ENCODE data around the gene ABCG2.
"Not testable (repeated sequence)": the region's sequence is repeated elsewhere in the genome, so short reads cannot be mapped to it uniquely, and the experiment has no call there.

Gene ABCG2

GRCh38 chr4:88109123-88109881, 49.1 kb downstream of the ABCG2 start:
- DNase-seq = no peak

DNA sequence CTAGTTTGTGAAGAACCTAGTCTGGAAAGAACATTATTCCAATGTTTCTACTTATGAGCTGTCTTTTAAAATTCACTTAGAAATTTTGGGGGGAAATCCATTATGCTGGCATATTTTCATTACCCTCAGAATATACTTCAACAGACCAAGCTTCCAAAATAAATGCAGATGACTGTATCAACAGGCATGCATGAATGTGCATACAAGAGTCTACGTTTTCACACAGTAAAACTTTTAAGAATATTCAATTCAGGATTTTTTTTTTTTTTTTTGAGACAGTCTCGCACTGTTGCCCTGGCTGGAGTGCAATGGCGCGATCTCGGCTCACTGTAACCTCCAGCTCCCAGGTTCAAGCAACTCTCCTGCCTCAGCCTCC, 49.7 kb downstream of the ABCG2 start:
- no peak for DNase-seq

- DNase-seq = not testable (repeated sequence)
Measured at GRCh38 chr4:88108108-88108465, 50.4 kb downstream of the ABCG2 start.

DNA sequence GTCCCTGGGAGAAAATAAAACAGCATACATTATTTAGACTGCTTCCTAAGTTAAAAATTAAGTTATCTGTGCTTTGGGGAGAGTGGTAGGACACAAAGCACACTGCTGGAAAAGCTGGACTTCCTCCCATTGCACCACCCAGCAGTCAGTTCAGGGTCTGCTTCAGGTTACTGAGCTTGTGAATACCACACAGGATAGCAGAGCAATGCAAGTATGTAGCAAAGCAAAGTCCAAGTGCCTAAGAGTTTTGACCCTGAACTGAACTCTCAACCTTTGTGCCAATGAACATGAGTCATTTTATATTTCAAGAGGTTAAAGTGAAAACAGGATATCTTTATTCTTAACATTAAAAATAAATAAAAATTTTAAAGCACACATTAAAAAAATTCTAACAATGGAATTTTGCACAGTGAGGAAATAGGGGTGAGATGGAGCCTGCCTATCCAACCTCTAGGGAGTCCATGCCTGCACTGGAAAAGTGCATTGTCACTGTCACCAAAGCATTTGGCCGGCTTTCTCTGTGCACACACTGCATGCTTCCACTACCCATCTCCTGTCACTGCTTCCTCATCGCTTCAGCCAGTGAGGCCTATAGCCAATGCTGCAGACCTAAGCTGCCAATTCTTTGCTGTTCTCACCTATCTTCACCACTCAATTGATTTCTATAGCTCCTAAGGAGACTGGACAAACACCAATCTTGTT, 50.9 kb downstream of the ABCG2 start:
- no peak for DNase-seq

GRCh38 chr4:88106205-88106604, 52.2 kb downstream of the ABCG2 start:
- DNase-seq = no peak

GRCh38 chr4:88104902-88105610, 53.4 kb downstream of the ABCG2 start:
- DNase-seq = peak; percentile 83

DNA sequence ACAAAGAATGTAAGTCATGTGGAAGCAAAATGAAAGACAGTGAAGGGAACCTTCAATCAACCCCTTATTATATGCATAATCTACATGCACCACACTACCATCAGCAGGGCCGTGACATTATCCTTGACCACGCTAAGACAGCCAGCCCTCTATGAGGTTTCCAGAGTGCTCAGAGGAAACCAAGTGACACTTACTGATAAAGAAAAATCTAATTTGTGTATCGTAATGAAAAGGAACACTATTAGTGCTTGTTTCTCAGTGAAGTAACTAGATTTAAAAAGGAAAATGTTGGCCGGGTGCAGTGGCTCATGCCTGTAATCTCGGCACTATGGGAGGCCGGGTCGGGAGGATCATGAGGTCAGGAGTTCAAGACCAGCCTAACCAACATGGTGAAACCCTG, 56.4 kb downstream of the ABCG2 start:
- DNase-seq = no peak

GRCh38 chr4:88101165-88101564, 57.3 kb downstream of the ABCG2 start:
- no peak for DNase-seq

- no peak for DNase-seq
Measured at GRCh38 chr4:88098993-88099752, 59.3 kb downstream of the ABCG2 start.

GRCh38 chr4:88097781-88098180, 60.7 kb downstream of the ABCG2 start:
- DNase-seq = no peak

- DNase-seq = no peak
Measured at GRCh38 chr4:88097301-88097700, 61.1 kb downstream of the ABCG2 start.

- DNase-seq = no peak
Measured at GRCh38 chr4:88093874-88094273, 64.6 kb downstream of the ABCG2 start.

- DNase-seq = no peak
Measured at GRCh38 chr4:88091378-88091777, 67.1 kb downstream of the ABCG2 start.

DNA sequence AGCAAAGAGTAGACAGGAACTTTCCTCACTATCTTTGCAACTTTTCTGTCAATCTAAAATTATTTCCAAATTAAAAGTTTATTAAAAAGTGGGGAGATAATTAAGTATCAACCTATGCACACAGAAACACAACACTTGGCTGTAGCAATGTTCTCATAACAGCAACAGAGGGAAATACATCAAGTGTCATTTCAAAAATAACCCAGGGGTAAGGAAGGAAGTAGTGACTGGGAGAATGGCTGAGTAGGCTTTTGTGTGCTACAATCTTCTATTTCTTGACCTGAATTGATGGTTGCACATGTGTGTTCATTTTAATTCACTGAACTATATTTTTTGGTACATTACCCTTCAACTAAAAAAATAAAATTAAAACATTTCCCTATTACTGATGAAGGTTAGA, 67.5 kb downstream of the ABCG2 start:
- no peak for DNase-seq

GRCh38 chr4:88087004-88087403, 71.4 kb downstream of the ABCG2 start:
- DNase-seq = no peak

DNA sequence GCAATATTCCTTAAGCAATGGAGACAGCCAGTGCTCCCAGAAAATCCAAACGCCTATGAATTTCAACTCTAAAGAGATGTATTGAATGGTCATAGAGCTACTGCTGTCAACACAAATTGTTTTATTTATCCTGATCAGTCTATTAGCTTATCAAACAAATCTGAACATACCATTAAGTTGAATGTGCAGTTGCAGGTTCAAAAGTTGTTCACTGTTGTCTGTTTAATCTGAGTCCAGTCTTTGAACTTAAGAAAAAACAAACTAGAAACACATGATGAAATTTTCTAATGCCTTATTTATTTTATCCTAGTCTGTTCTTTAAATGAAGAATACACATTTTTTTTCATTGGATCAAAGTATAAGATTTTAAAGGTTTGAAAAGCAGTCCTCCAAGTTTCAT, 77.8 kb downstream of the ABCG2 start:
- no peak for DNase-seq

DNA sequence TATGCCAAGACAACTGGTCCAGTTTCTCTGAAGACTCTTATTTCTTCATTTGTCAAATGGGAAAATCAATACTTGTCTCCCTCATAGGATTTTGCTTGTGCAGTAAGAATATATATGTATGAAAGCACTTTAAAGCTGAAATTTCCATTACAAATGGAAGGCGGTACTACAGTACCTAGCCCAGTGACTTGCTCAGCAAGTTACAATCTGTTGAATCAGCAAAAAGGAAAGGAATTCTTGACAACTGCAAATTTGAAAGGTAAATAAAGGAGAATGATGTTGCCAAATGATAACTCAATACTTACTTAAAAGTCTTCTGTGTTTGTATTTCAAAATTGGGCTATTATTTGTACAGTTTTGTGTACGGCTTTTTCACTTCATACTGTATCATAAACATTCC, 79.9 kb downstream of the ABCG2 start:
- DNase-seq = no peak

DNA sequence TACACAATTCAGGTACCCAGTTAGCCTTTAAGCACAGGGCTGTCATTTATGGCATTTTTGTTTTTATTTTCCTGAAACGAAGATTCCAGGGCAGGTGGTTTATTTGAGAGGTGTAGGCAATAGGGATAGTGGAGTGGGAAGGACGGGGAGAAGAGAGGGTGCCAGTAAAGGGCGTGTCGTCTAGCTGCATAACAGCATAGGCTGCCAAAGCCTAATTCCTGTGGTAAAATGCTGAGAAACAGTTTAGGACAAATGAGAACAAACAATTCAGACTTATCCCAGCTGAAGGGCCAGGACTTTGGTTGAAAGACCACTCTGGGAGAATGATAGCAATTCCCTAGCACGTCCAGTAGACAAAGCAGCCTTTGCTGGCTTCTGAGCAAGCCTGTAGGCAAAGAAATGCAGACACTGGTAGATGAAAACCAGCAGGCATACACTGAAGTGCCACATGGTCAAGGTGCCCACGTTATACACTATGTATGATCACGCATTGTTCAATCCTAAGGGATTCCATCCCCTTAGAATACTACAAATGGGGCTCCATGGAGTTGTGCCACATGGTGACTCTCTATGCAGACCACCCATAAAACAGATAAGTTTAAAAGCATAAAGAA, 80.4 kb downstream of the ABCG2 start:
- no peak for DNase-seq

- DNase-seq = no peak
Measured at GRCh38 chr4:88075336-88075735, 83.1 kb downstream of the ABCG2 start.

DNA sequence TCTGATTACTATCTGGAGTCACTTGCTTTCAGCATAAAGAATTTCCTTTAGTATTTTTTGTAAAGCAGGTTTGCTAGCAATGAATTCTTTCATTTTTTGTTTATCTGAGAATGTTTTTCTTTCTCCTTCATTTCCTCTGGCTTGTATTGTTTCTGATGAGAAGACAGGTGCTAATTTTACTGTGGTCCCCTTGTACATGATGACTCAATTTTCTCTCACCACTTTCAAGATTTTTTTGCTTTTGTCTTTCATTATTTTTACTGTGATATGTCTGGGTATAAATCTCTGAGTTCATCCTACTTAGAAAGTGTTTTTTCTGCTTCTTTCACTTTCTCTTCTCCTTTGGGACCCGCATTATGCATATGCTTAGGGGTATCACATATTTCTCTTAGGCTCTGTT, 88.4 kb downstream of the ABCG2 start:
- DNase-seq = no peak

DNA sequence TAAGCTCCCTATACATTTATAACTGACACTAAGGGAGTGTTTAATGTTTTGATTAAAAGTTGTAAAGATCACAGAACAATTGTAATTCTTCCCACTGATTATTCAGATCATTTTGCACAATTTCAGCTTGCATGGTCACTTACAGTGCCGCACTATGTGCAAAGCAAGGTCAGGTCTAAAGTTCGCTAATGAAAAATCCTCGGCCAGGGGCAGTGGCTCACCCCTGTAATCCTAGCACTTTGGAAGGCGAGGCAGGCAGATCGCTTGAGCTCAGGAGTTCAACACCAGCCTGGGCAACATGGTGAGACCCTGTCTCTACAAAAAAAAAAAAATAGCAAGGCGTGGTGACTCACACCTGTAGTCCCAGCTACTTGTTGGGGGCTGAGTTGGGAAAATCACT, 94.0 kb downstream of the ABCG2 start:
- no peak for DNase-seq

- DNase-seq = no peak
Measured at GRCh38 chr4:88063634-88064296, 94.7 kb downstream of the ABCG2 start.
